Esophagus squamous epithelium (tissue), 4 donors: Measurements from ENCODE around the gene PIP5K1B.

Experiments
- POLR2A ChIP-seq, 4 donors: fragments of 450-650 bp; IDR thresholded peaks; one replicate each; pipeline ENCODE4 v1.6.1; 2017; ENCODE audit warnings: antibody characterized with exemption in 4 of 4, mild to moderate bottlenecking in 4 of 4, moderate library complexity in 3 of 4
- TF ChIP-seq, protein P1 (sequence below), 6 experiments: fragments of 450-650 bp in 4 of 6; fragments of 200-600 bp in 2 of 6; sonication (generic) in 2 of 6; IDR thresholded peaks; one replicate each; pipeline ENCODE4 v1.5.1; 2016 to 2019; ENCODE audit warnings: antibody characterized with exemption in 6 of 6, mild to moderate bottlenecking in 4 of 6, moderate library complexity in 4 of 6

DNA sequence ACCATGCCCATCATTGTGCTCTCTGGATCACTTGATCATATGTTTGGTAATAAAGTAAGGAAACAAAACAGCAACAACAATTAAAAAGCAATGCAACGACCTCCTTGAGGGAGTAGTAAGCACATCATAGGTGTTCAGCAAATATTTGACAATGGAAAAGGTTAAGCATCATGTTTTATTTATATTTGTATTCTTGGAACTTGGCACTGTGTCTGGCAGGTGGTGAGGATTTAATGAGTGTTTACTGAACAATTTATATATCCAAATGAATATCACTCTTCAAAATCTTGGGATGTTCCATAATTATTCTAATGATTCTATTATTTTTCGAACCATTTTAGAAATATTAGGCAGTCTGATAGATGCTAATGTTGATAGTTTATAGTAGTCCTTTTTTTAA, 6.2 kb downstream of the PIP5K1B start:
- TF ChIP-seq, protein P1, sequence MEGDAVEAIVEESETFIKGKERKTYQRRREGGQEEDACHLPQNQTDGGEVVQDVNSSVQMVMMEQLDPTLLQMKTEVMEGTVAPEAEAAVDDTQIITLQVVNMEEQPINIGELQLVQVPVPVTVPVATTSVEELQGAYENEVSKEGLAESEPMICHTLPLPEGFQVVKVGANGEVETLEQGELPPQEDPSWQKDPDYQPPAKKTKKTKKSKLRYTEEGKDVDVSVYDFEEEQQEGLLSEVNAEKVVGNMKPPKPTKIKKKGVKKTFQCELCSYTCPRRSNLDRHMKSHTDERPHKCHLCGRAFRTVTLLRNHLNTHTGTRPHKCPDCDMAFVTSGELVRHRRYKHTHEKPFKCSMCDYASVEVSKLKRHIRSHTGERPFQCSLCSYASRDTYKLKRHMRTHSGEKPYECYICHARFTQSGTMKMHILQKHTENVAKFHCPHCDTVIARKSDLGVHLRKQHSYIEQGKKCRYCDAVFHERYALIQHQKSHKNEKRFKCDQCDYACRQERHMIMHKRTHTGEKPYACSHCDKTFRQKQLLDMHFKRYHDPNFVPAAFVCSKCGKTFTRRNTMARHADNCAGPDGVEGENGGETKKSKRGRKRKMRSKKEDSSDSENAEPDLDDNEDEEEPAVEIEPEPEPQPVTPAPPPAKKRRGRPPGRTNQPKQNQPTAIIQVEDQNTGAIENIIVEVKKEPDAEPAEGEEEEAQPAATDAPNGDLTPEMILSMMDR (IDR thresholded peaks at IDR 0.05), result no peak
- TF ChIP-seq POLR2A (IDR thresholded peaks at IDR 0.05), result no peak
